Esophagus squamous epithelium (tissue), 5 donors: ENCODE measurements around the gene MALT1. TPM values are rescaled to one million over a fixed set of nuclear protein-coding genes. Genes with fewer than 3 reads are reported as not detected.

Source experiments
- DNase-seq: peaks from one replicate; lab custom pipeline; 2025; lab: John Stamatoyannopoulos, UW
- H3K27ac ChIP-seq, 4 donors: fragments of 200-600 bp; sonication (generic); one replicate each; pipeline ENCODE4 v1.5.1; 2016 to 2019; ENCODE audit warnings: mild to moderate bottlenecking in 1 of 4
- H3K27me3 ChIP-seq, 4 donors: fragments of 200-600 bp; sonication (generic); 1 replicate in 3 of 4; 2 replicates in 1 of 4; pipeline versions ENCODE4 v1.5.1 to v1.6.0; 2017 to 2021; ENCODE audit warnings: antibody characterized with exemption in 1 of 4
- H3K36me3 ChIP-seq, 3 donors: fragments of 200-600 bp; sonication (generic); one replicate each; pipeline ENCODE4 v1.5.1; 2016 to 2019
- H3K4me1 ChIP-seq, 3 donors: fragments of 200-600 bp; sonication (generic); one replicate each; pipeline ENCODE4 v1.5.1; 2017 to 2019
- H3K4me3 ChIP-seq, 4 donors: fragments of 200-600 bp; sonication (generic); 1 replicate in 3 of 4; 2 replicates in 1 of 4; pipeline ENCODE4 v1.5.1; 2016 to 2019; ENCODE audit warnings: mild to moderate bottlenecking in 2 of 4, moderate library complexity in 1 of 4
- H3K9me3 ChIP-seq, 3 donors: fragments of 200-600 bp; sonication (generic); one replicate each; pipeline ENCODE4 v1.5.1; 2016 to 2019
- CTCF ChIP-seq, 6 experiments: fragments of 450-650 bp in 4 of 6; fragments of 200-600 bp in 2 of 6; sonication (generic) in 2 of 6; IDR thresholded peaks; one replicate each; pipeline ENCODE4 v1.5.1; 2016 to 2019; ENCODE audit warnings: antibody characterized with exemption in 6 of 6, mild to moderate bottlenecking in 4 of 6, moderate library complexity in 4 of 6
- POLR2A ChIP-seq, 4 donors: fragments of 450-650 bp; IDR thresholded peaks; one replicate each; pipeline ENCODE4 v1.6.1; 2017; ENCODE audit warnings: antibody characterized with exemption in 4 of 4, mild to moderate bottlenecking in 4 of 4, moderate library complexity in 3 of 4
- WGBS, 2 donors: methylation state at CpG; one replicate each; pipeline ENCODE4 v1.1.5; 2018; 5-methylcytosine and 5-hydroxymethylcytosine counted together
- intact Hi-C: fragments of 100-400 bp; cut with DNase I; formaldehyde crosslinking; loops from one replicate; pipeline ENCODE4 v1.15.0; 2022
- total RNA-seq, 4 donors: library from RNA; depleted of rRNA; stranded (reverse); fragments of >200 nt; gene quantifications; one replicate each; pipeline ENCODE4 v1.1.0, GENCODE V29; 2016
- donor health status: DM: yes; HTN: yes; CAD: no.

MALT1 gene
- total RNA-seq, 4 donors from 2014 or later: 25.2 to 48.6 (median 30.7) TPM

- no peak overlapping the region for H3K4me3 ChIP-seq
- DNase-seq: no peak
- intact Hi-C loops: no loop called here
- WGBS, 2 donors: 95 to 100% methylated on average over 2 of the region's 2 CpGs
- H3K36me3 ChIP-seq: peaks cover 15 to 96% (median 32%) of the 10 kb centered on the region in 3 donors
- H3K9me3 ChIP-seq: peaks cover 0 to 19% (median 14%) of the 10 kb centered on the region in 3 donors
- no peaks in the 10 kb centered on the region for H3K27me3 ChIP-seq
- no peak overlapping the region for H3K27ac ChIP-seq
- TF ChIP-seq POLR2A (IDR thresholded peaks at IDR 0.05) (no peak), CTCF (IDR thresholded peaks at IDR 0.05) (no peak)
- H3K4me1 ChIP-seq: no peaks in the 10 kb centered on the region
Measured at GRCh38 chr18:58745914-58746313, 74.6 kb downstream of the MALT1 start.

GRCh38 chr18:58748899-58749595 lies 77.8 kb downstream of the MALT1 start:
- Histone ChIP-seq H3K4me1 (peaks cover 0 to 6% (median 0%) of the 10 kb centered on the region in 3 donors), H3K27me3 (no peaks in the 10 kb centered on the region), H3K4me3 (no peak overlapping the region), H3K27ac (no peak overlapping the region), H3K9me3 (peaks cover 0 to 19% (median 14%) of the 10 kb centered on the region in 3 donors), H3K36me3 (peaks cover 15 to 73% (median 32%) of the 10 kb centered on the region in 3 donors)
- 88 to 92% methylated on average over 1 of the region's 1 CpG for WGBS, 2 donors
- DNase-seq: no peak
- intact Hi-C loops: no loop called here
- TF ChIP-seq CTCF (IDR thresholded peaks at IDR 0.05): no peak
- TF ChIP-seq POLR2A (IDR thresholded peaks at IDR 0.05): no peak

GRCh38 chr18:58753976-58754375 lies 82.7 kb downstream of the MALT1 start:
- DNase-seq: no peak
- Histone ChIP-seq H3K27me3 (peaks cover 0 to 8% (median 0%) of the 10 kb centered on the region in 4 donors), H3K4me3 (no peak overlapping the region), H3K27ac (no peak overlapping the region), H3K36me3 (peaks cover 4 to 24% (median 11%) of the 10 kb centered on the region in 3 donors), H3K4me1 (peaks cover 11 to 28% (median 15%) of the 10 kb centered on the region in 3 donors), H3K9me3 (peaks cover 0 to 5% (median 5%) of the 10 kb centered on the region in 3 donors)
- TF ChIP-seq CTCF (IDR thresholded peaks at IDR 0.05) (no peak), POLR2A (IDR thresholded peaks at IDR 0.05) (no peak)
- WGBS, 2 donors: 25 to 33% methylated on average over 3 of the region's 3 CpGs
- intact Hi-C loops: no loop called here

GRCh38 chr18:58754544-58755068 lies 83.3 kb downstream of the MALT1 start:
- no peak for DNase-seq
- Histone ChIP-seq H3K27ac (peak overlapping the region; percentile 9 to 58 (median 20)), H3K4me3 (no peak overlapping the region), H3K9me3 (no peaks in the 10 kb centered on the region), H3K4me1 (peaks cover 11 to 28% (median 15%) of the 10 kb centered on the region in 3 donors), H3K36me3 (peaks cover 0 to 18% (median 7%) of the 10 kb centered on the region in 3 donors), H3K27me3 (peaks cover 0 to 14% (median 0%) of the 10 kb centered on the region in 4 donors)
- intact Hi-C loops: no loop called here
- TF ChIP-seq CTCF (IDR thresholded peaks at IDR 0.05) (no peak), POLR2A (IDR thresholded peaks at IDR 0.05) (no peak)
- WGBS, 2 donors: 32 to 44% methylated on average over 5 to 8 of the region's 10 CpGs
